ENCODE results near the gene CD44. TPM values are rescaled to one million over a fixed set of nuclear protein-coding genes. Genes with fewer than 3 reads are reported as not detected.

The CD44 gene
- total and polyA plus RNA-seq, 12 donors, result 7.0 to 104 (median 25.2) TPM

DNA sequence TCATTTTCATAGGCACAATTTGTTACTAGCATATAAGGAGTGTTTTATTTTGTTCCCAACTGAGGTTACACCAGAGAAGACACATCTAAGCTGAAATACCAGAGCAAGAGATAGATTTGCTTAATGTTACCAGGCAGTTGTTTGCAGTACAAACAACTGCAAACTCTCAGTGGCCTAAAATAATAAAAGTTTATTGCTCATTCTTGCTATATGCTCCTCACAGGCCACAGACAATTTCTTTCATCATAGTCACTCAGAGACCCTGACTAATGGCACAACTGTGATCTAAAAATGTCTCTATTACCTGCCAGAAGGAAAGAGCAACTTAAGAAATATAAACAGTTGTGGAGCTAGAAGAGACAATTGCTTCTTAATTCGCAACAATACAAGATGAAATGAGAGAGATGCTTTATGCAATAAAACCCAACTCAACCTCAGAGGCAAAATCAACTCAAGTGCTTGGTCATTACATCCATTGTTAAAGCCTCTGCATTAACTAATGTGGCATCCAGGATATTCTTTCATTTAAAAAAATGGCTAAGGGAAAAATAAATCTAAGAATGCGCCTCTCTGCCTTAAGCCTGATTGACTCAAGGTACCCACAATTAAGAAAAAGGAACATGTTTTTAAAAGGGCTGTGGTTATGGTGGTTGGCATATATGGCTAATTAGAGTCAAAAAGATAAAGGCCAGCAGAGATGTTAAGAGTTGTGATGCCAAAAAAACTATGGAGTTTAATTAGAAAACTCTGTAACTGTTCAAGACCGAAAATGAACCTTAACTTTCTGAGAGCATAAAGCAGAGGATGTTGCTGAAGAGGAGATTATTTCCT is 103.7 kb downstream of the CD44 start:
- H3K27me3 ChIP-seq, result no peaks in the 10 kb centered on the region
- H3K4me1 ChIP-seq, result peaks cover 0 to 46% (median 10%) of the 10 kb centered on the region in 9 donors
- no peak overlapping the region for H3K4me3 ChIP-seq
- no peaks in the 10 kb centered on the region for H3K36me3 ChIP-seq
- DNase-seq (no peak), ATAC-seq (no peak)
- H3K27ac ChIP-seq, result no peak overlapping the region
- TF ChIP-seq, protein P1, sequence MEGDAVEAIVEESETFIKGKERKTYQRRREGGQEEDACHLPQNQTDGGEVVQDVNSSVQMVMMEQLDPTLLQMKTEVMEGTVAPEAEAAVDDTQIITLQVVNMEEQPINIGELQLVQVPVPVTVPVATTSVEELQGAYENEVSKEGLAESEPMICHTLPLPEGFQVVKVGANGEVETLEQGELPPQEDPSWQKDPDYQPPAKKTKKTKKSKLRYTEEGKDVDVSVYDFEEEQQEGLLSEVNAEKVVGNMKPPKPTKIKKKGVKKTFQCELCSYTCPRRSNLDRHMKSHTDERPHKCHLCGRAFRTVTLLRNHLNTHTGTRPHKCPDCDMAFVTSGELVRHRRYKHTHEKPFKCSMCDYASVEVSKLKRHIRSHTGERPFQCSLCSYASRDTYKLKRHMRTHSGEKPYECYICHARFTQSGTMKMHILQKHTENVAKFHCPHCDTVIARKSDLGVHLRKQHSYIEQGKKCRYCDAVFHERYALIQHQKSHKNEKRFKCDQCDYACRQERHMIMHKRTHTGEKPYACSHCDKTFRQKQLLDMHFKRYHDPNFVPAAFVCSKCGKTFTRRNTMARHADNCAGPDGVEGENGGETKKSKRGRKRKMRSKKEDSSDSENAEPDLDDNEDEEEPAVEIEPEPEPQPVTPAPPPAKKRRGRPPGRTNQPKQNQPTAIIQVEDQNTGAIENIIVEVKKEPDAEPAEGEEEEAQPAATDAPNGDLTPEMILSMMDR (IDR thresholded peaks at IDR 0.05), result no peak
- intact Hi-C loops (cut with DNase I), result loop anchor here in 4 of 10 donors (5.0 to 10.0 kb wide), 4 partner anchors 122 to 250 kb away; no protein-coding TSS in a partner anchor
- 96 to 97% methylated on average over 3 of the region's 3 CpGs for WGBS, 2 donors
- no peaks in the 10 kb centered on the region for H3K9me3 ChIP-seq

DNA sequence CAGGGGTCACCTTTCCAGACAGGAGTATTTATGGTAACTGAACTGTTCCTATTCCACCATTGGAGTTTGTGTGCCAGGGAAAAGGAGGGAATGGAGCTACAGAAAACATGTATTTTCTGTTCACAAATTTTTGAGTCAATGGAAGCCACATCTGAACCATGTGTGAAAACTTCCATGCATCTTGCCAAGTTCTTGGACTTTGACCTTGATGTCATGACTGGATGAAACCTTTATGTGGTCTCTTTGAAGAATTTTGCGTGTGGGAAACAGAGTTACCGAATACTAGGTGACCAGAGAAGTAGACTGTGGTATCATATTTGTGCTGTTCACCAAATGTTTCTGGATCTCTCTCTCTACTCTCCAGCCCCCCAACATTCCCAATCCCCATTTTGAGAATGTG is 104.8 kb downstream of the CD44 start:
- no peak overlapping the region for H3K4me3 ChIP-seq
- H3K27me3 ChIP-seq, result no peaks in the 10 kb centered on the region
- H3K36me3 ChIP-seq, result no peaks in the 10 kb centered on the region
- H3K4me1 ChIP-seq, result peaks cover 0 to 35% (median 10%) of the 10 kb centered on the region in 9 donors
- no peak for DNase-seq
- WGBS, 2 donors, result 97 to 100% methylated on average over 2 of the region's 2 CpGs
- H3K27ac ChIP-seq, result no peak overlapping the region
- no peak for ATAC-seq
- intact Hi-C loops (cut with DNase I), result loop anchor here in 4 of 10 donors (5.0 to 10.0 kb wide), 4 partner anchors 121 to 251 kb away; no protein-coding TSS in a partner anchor
- TF ChIP-seq, protein P1 (IDR thresholded peaks at IDR 0.05), result no peak
- no peaks in the 10 kb centered on the region for H3K9me3 ChIP-seq

DNA sequence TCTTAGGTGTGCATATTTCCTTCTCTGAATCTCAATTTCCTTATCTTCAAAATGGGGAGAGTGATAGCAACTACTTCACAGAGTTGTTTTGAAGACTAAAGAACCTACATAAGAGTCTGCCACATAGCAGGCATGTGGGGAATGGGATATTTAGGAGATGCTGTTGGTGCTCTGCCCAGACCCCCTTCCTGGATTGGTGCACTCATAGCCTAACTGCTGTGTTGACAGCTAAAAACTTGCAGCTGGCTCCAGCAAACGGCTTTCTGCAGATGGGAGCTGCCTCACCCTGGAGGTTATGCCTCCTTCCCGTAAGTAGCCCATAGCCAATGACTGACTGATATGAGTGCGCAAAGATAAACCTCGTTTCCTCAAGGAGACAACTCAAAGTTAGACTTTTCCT is 106.1 kb downstream of the CD44 start:
- WGBS, 2 donors, result 57 to 77% methylated on average over 4 of the region's 4 CpGs
- no peak for ATAC-seq
- no peaks in the 10 kb centered on the region for H3K9me3 ChIP-seq

DNA sequence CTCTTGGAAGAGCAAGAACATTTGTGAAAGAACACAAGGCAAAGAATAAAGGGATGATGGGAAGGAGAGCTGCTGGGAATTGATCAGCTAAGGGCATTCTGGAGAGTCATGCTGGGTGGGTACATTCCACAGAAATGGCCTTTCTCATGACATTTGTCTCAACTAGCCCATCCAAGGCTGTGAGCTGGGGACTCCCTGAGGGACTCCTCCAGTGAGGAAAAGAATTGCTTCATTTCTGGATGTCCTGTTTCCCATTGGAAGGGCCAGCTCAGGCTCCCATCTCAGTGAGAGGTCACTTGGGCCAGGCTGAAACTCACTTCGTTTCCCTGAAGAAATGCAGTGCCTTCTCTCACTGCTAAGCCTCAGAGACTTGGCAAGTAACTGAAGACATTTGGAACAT is 106.8 kb downstream of the CD44 start:
- TF ChIP-seq, protein P1 (IDR thresholded peaks at IDR 0.05), result no peak
- no peaks in the 10 kb centered on the region for H3K36me3 ChIP-seq
- no peak overlapping the region for H3K4me3 ChIP-seq
- DNase-seq (peak in 1 of 2 donors; percentile 23), ATAC-seq (peak; percentile 29 to 73 (median 36))
- H3K9me3 ChIP-seq, result no peaks in the 10 kb centered on the region
- WGBS, 2 donors, result 69 to 86% methylated on average over 1 of the region's 1 CpG
- intact Hi-C loops (cut with DNase I), result loop anchor here in 4 of 10 donors (5.0 to 10.0 kb wide), 5 partner anchors 119 to 323 kb away; no protein-coding TSS in a partner anchor
- H3K27me3 ChIP-seq, result no peaks in the 10 kb centered on the region
- peak overlapping the region in 9 of 10 donors; percentile 8 to 88 (median 82) for H3K27ac ChIP-seq
- peaks cover 0 to 34% (median 10%) of the 10 kb centered on the region in 9 donors for H3K4me1 ChIP-seq

More for the DNA sequence above, 106.1 kb downstream of the CD44 start:
- Histone ChIP-seq H3K27me3 (no peaks in the 10 kb centered on the region), H3K4me1 (peaks cover 0 to 26% (median 10%) of the 10 kb centered on the region in 9 donors), H3K4me3 (no peak overlapping the region), H3K36me3 (no peaks in the 10 kb centered on the region), H3K27ac (peak overlapping the region in 6 of 10 donors; percentile 37 to 88 (median 84))
- TF ChIP-seq, protein P1 (IDR thresholded peaks at IDR 0.05), result no peak
- intact Hi-C loops (cut with DNase I), result loop anchor here in 4 of 10 donors (5.0 to 10.0 kb wide), 5 partner anchors 120 to 323 kb away; no protein-coding TSS in a partner anchor
- DNase-seq, result no peak
